Panc1 (cell line): ENCODE results near the gene REV1. TPM values are rescaled to one million over a fixed set of nuclear protein-coding genes. Genes with fewer than 3 reads are reported as not detected.

Experiments
- ATAC-seq: fragments of 200-7000 bp; cut with Tn5 transposase; 2 replicates; pipeline ENCODE4 v1.9.1; 2020; ENCODE audit warnings: mild to moderate bottlenecking, moderate library complexity
- BruUV-seq: library from RNA; stranded (reverse); fragments of 400-500 nt; replicated peaks from 2 replicates; lab custom pipeline; 2021; lab: Mats Ljungman, UMichigan
- CTCF ChIA-PET: fragments of 300-600 bp; sonication (Branson Sonifier 250); formaldehyde crosslinking; loops from one replicate; lab custom pipeline; 2022; ENCODE audit warnings: antibody characterized with exemption; lab: Charles Lee
- POLR2A ChIA-PET: fragments of 300-600 bp; sonication (Branson Sonifier 250); formaldehyde crosslinking; loops from one replicate; lab custom pipeline; 2022; ENCODE audit warnings: antibody characterized with exemption; lab: Charles Lee
- DNase-seq: peaks from one replicate; pipeline ENCODE4 v3.0.0-alpha.2; 2010; ENCODE audit warnings: low read depth, low spot score
- H3K27ac ChIP-seq: 2 replicates; pipeline ENCODE4 v1.5.1; 2011; ENCODE audit warnings: mild to moderate bottlenecking, low read length, inconsistent platforms
- H3K27me3 ChIP-seq: fragments of 200-500 bp; sonication (Bioruptor generic); 2 replicates; pipeline ENCODE4 v1.6.0; 2014; ENCODE audit warnings: low read length, inconsistent platforms; ENCODE audit not compliant: control insufficient read depth, insufficient read depth
- H3K36me3 ChIP-seq: fragments of 200-500 bp; sonication (Bioruptor generic); 2 replicates; pipeline ENCODE4 v1.5.1; 2014; ENCODE audit warnings: inconsistent platforms, mild to moderate bottlenecking, low read length, moderate library complexity; ENCODE audit not compliant: control insufficient read depth, insufficient read depth
- H3K4me1 ChIP-seq: 2 replicates; pipeline ENCODE4 v1.5.1; 2011; ENCODE audit warnings: inconsistent platforms, mild to moderate bottlenecking, low read length, moderate library complexity; ENCODE audit not compliant: control insufficient read depth, insufficient read depth
- H3K4me3 ChIP-seq, 2 experiments: 2 replicates each; pipeline ENCODE4 v1.5.1; 2011 to 2012; ENCODE audit warnings: low read depth in 2 of 2, low read length in 2 of 2, mild to moderate bottlenecking in 2 of 2, inconsistent platforms in 1 of 2, moderate library complexity in 1 of 2
- H3K9me3 ChIP-seq: fragments of 200-500 bp; sonication (Bioruptor generic); 2 replicates; pipeline ENCODE4 v1.5.1; 2014; ENCODE audit warnings: low read depth, mild to moderate bottlenecking, inconsistent platforms, low read length, moderate library complexity; ENCODE audit not compliant: control insufficient read depth, insufficient read depth
- CTCF ChIP-seq: fragments of 450-650 bp; IDR thresholded peaks from 2 replicates; pipeline ENCODE4 v1.5.1; 2017; ENCODE audit warnings: mild to moderate bottlenecking
- POLR2AphosphoS5 ChIP-seq: IDR thresholded peaks from 2 replicates; pipeline ENCODE4 v1.6.1; 2012; ENCODE audit warnings: mild to moderate bottlenecking, low read depth, low read length, moderate library complexity
- REST ChIP-seq, 2 experiments: IDR thresholded peaks; 2 replicates each; pipeline ENCODE4 v1.6.1; 2011 to 2012; ENCODE audit warnings: low read depth in 2 of 2, control low read depth in 1 of 2, low read length in 1 of 2, mild to moderate bottlenecking in 1 of 2, moderate library complexity in 1 of 2; ENCODE audit not compliant: insufficient read depth in 1 of 2
- SIN3A ChIP-seq: IDR thresholded peaks from 2 replicates; pipeline ENCODE4 v1.6.1; 2012; ENCODE audit warnings: low read depth, mild to moderate bottlenecking, low read length, moderate library complexity, borderline replicate concordance; ENCODE audit not compliant: insufficient read depth
- TCF7L2 ChIP-seq: IDR thresholded peaks from 2 replicates; pipeline ENCODE4 v1.6.1; 2011; ENCODE audit warnings: mild to moderate bottlenecking, low read depth, low read length, inconsistent platforms
- in situ Hi-C: cut with HindIII; loops from 2 replicates; pipeline ENCODE4 v1.10.0; 2016; ENCODE audit warnings: low sequenced_read_pairs, low pct_unique_long_range_greater_than_20kb
- intact Hi-C: fragments of 100-400 bp; cut with micrococcal nuclease; formaldehyde crosslinking; loops from one replicate; pipeline ENCODE4 v1.10.0; 2022; ENCODE audit not compliant: unreplicated experiment
- total RNA-seq: library from RNA; stranded (reverse); gene quantifications from one replicate; pipeline ENCODE4 v1.2.1, GENCODE V29; 2021; ENCODE audit not compliant: unreplicated experiment

Gene REV1
- total RNA-seq, 1 experiment from 2014 or later, result 35.0 TPM

GRCh38 chr2:99420751-99421299, 69.0 kb downstream of the REV1 start:
- Histone ChIP-seq H3K27me3 (no peaks in the 10 kb centered on the region), H3K4me3 (no peak overlapping the region), H3K4me1 (no peaks in the 10 kb centered on the region), H3K36me3 (peaks cover 16% of the 10 kb centered on the region; the same call in 1 of the 2 replicates), H3K9me3 (no peaks in the 10 kb centered on the region), H3K27ac (no peak overlapping the region)
- ATAC-seq (no peak), DNase-seq (no peak)
- TF ChIP-seq SIN3A (no peak), REST (IDR thresholded peaks at IDR 0.05; ENCODE audit: insufficient read depth in 1 of 2, low read depth in 2 of 2, low read length in 1 of 2) (no peak), POLR2AphosphoS5 (no peak), TCF7L2 (no peak), CTCF (no peak)
- in situ Hi-C loops (no loop called here), intact Hi-C loops (no loop called here)
- CTCF ChIA-PET, result no interaction called here
- POLR2A ChIA-PET, result interaction anchor here (0.6 kb wide), 1 partner anchor 694 kb away, joined by 3 read pairs; no protein-coding TSS in a partner anchor
- BruUV-seq, result no TSS peak

- intact Hi-C loops, result no loop called here
- ChIA-PET CTCF (no interaction called here), POLR2A (no interaction called here)
- no peaks in the 10 kb centered on the region for H3K9me3 ChIP-seq
- no TSS peak for BruUV-seq
- no peaks in the 10 kb centered on the region for H3K4me1 ChIP-seq
- ATAC-seq (no peak), DNase-seq (no peak)
- no peaks in the 10 kb centered on the region for H3K27me3 ChIP-seq
- peaks cover 19% of the 10 kb centered on the region; the same call in 1 of the 2 replicates for H3K36me3 ChIP-seq
- TF ChIP-seq CTCF (no peak), TCF7L2 (no peak)
- no peak overlapping the region for H3K27ac ChIP-seq
- H3K4me3 ChIP-seq, result no peak overlapping the region
- in situ Hi-C loops, result no loop called here
These were observed 69.8 kb downstream of the REV1 start for GRCh38 chr2:99420031-99420430.
